ENCODE results near the gene OSBPL1A.

Gene OSBPL1A

GRCh38 chr18:24265502-24266064, 132.0 kb downstream of the OSBPL1A start:
- DNase-seq, result no peak

DNA sequence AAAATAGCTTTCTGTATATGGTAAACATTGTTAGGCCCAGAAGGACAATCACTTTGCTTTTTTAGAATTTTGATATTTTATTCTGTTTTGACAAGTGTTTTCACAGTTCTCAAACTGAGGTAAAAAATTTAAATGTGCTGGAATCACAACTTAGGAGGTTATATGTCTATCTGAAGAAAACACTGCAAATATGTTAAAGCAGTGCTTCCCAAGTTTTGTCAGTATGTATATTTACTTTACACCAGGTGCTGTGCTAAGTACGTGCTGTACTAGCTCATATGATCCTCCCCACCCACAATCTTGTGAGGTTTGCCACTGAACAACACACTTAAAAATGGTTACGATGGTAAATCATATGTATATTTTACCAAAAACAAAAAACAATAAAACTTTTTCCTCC, 134.6 kb downstream of the OSBPL1A start:
- no peak for DNase-seq

GRCh38 chr18:24262087-24262486, 135.5 kb downstream of the OSBPL1A start:
- DNase-seq, result no peak

- DNase-seq, result no peak
Observed at GRCh38 chr18:24259869-24260641, 137.6 kb downstream of the OSBPL1A start.

- no peak for DNase-seq
Observed at GRCh38 chr18:24254071-24254470, 143.6 kb downstream of the OSBPL1A start.

DNA sequence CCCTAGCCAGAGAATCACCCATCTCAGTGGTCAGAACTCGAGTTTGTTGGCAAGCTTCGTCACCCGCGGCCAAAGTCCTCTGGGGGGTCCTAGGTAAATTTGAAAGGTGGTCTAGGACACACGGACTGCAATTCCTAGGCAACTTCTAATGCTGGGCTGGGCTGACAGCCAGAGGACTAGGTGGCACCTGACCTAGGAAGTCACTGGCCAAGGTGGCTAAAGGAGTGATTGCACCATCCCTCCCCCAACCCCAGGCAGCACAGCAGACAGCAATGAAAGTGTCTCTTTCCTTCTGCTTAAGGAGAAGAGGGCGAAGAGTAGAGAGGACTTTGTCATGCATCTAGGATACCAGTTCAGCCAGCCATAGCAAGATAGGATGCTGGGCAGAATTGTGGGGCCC, 147.9 kb downstream of the OSBPL1A start:
- DNase-seq, result no peak

- no peak for DNase-seq
Observed at GRCh38 chr18:24248359-24248758, 149.3 kb downstream of the OSBPL1A start.

- no peak for DNase-seq
Observed at GRCh38 chr18:24246143-24246542, 151.5 kb downstream of the OSBPL1A start.

DNA sequence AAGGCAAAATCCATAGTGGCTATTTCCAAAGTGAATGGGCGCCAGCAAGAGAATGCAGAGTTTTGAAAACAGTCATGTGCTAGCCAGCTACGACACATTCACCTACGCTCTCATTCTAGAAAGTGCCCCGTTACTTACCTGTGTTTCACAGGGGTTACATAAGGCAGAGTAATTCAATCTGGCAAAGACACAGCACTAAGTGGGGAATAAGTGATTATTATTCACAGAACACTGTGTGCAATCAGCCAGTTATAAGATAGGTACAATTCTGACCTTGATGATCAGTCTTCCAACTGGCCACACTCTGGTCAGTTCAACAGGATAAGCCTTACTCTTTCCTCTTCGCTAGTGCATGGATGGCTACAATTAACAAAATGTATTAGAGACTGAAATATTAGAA, 152.9 kb downstream of the OSBPL1A start:
- no peak for DNase-seq

DNA sequence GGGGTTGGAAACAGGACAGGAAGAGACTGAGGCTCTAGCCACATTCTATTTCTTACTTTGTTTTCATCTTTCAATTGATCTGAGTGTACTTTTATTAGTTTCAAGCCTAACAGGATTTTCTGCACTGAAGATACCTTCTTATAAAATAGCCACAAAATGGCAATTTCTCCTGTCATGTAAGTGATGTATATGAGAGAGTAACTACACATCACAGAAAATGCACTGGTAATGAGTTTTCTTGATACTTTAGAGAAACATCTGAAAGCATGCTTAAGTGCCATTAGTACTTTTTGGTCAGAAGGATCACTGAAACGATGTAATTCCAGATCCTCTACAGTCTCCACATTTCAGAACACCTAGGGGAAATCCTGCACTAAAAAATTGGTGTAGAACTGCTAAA, 153.9 kb downstream of the OSBPL1A start:
- DNase-seq, result no peak

GRCh38 chr18:24239341-24239740, 158.3 kb downstream of the OSBPL1A start:
- DNase-seq, result no peak

GRCh38 chr18:24238387-24238786, 159.2 kb downstream of the OSBPL1A start:
- DNase-seq, result no peak

DNA sequence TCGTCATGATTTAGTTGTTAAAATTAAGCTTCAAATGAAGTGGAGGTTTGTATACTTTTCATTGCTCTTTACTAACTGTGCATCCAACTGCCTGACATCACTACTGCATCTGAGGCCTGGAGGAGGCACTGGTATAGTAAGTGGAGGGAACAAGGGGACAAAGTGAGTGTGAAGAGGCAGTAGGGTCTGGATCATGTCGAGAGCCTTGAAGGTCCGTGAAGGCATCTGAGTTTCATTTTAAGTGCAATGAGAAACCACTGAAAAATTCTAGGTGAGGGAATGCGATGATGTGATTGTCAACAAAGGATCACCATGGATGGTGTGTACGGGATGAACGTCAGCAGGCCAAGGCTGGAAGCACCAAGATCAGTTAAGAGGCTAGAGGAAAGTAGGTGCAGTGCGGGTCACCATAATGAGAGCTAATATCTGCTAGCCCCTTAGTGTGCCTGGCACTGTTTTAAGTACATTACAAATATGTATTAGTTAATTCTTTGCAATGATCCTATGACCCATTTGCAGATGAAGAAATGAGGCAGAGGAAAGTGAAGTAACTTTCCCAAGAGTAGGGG, 162.7 kb downstream of the OSBPL1A start:
- DNase-seq, result no peak

DNA sequence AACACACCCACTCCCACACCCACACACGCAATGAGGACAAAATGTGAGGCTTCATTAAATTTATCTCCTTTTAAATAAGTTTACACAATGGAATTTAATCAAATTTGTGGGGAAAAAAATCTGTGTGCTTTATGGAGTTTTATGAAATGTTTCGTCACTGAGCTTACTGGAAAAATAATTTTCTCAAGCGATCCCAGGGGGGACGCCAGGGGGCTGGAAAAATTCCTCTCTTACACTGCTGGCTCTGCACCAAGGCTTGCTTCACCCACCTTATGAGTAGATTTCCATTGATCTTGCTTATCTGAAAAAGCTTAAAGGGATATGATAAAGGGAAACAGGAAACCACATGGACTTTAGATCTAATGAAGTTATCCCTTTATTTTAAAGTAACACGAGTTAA, 163.3 kb downstream of the OSBPL1A start:
- DNase-seq, result no peak

GRCh38 chr18:24232800-24233199, 164.8 kb downstream of the OSBPL1A start:
- no peak for DNase-seq

- DNase-seq, result no peak
Observed at GRCh38 chr18:24231773-24232735, 165.6 kb downstream of the OSBPL1A start.

GRCh38 chr18:24230766-24231165, 166.9 kb downstream of the OSBPL1A start:
- DNase-seq, result no peak

- DNase-seq, result no peak
Observed at GRCh38 chr18:24228667-24229041, 169.0 kb downstream of the OSBPL1A start.

GRCh38 chr18:24227977-24228666, 169.5 kb downstream of the OSBPL1A start:
- DNase-seq, result no peak

GRCh38 chr18:24220318-24220688, 177.3 kb downstream of the OSBPL1A start:
- DNase-seq, result no peak

GRCh38 chr18:24219561-24220317, 177.9 kb downstream of the OSBPL1A start:
- DNase-seq, result peak; percentile 7

DNA sequence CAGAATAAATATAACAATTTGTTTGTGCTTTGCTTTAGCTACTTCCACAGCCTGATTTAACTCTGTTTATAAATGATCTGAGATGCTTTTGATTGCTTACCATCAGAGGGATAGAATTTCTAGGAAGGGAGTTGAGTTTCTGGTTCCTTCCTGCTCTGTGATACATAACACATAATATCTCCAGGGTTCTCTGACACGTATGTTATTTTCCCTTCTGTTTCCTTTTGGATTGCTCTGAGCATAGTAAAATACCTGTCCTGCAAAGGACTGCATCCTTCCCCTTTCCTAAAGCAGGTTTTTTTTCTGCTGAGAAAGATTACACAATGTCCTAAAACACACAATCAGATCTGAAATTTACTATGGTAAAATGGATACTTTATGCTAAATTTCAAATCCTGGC, 182.7 kb downstream of the OSBPL1A start:
- DNase-seq, result no peak
